GM12865 (cell line): Measurements from ENCODE around the gene ATG12.

ENCODE experiments used
- DNase-seq: peaks from one replicate; pipeline ENCODE4 v3.0.0; 2010; ENCODE audit warnings: low read depth
- H3K4me3 ChIP-seq: 2 replicates; pipeline ENCODE4 v1.5.1; 2011; ENCODE audit warnings: mild to moderate bottlenecking, low read depth, low read length, control low read depth
- TF ChIP-seq, protein P1 (sequence below): IDR thresholded peaks from 2 replicates; pipeline ENCODE4 v1.5.1; 2011; ENCODE audit warnings: low read length, control low read depth, low read depth, inconsistent platforms; ENCODE audit not compliant: insufficient read depth; ENCODE audit errors: missing control alignments

ATG12 gene

DNA sequence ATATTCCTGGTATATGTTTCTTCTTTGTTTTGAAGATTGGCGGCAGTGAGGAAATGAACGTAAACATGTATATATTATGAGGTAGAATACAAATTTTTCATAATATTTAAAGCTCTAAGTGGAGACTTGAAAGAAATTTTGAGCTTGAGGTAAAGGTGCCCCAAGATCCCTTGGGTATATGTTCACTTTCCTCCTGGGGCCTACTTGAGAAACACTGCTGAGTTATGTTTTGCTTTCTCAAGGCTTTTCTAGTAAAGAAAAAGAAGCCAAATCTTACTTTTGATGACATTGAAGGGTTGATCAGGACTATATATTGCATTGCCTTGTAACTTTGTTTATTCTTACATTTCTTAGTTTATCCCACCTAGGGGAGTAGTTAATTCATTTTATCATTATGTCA lies 31.1 kb upstream of the ATG12 start:
- DNase-seq, result no peak
- TF ChIP-seq, protein P1, sequence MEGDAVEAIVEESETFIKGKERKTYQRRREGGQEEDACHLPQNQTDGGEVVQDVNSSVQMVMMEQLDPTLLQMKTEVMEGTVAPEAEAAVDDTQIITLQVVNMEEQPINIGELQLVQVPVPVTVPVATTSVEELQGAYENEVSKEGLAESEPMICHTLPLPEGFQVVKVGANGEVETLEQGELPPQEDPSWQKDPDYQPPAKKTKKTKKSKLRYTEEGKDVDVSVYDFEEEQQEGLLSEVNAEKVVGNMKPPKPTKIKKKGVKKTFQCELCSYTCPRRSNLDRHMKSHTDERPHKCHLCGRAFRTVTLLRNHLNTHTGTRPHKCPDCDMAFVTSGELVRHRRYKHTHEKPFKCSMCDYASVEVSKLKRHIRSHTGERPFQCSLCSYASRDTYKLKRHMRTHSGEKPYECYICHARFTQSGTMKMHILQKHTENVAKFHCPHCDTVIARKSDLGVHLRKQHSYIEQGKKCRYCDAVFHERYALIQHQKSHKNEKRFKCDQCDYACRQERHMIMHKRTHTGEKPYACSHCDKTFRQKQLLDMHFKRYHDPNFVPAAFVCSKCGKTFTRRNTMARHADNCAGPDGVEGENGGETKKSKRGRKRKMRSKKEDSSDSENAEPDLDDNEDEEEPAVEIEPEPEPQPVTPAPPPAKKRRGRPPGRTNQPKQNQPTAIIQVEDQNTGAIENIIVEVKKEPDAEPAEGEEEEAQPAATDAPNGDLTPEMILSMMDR, result no peak
- no peak overlapping the region for H3K4me3 ChIP-seq

DNA sequence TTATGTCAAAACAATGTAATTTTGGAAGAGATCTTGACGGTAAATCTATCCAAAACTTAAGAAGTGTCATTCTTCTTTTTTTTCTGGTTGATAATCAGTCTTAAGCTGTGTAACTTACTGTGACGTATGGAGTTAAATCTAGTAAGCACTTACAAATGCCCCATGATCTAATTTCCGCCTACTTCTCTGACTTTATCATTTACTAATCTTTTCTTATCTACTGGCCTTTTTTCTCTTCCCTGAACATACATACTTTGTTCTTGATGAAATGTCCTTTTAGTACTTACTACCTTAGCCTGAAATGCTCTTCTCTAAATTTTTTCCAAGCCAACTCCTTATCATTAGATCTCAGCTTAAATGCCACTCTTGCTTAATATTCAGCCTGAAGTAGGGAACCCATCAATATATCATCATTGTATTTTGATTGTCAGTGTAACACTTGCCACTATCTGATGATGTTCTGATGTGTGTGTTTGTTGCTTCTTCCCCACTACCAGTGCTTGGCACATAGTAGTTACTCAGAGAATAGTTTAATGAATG lies 28.0 kb upstream of the ATG12 start:
- no peak for DNase-seq
- H3K4me3 ChIP-seq, result no peak overlapping the region
- TF ChIP-seq, protein P1, result no peak

DNA sequence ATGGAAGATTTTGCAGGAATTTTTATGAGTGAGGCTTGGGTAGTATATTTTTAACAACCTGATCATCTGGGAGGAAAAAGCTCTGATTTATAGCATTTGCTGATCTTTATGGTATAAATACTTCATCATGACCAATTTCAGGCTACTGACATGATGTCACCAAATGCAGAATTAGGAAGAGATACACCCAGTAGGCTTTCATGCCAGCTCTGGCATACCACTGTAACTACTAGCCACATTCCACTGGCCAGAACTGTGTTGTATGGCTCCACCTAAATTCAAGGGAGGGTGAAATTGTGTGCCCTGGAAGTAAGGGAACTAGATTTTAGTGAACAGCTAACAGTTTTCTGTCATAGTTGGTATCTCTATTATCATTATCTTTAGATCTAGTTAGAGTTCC lies 18.0 kb upstream of the ATG12 start:
- no peak for DNase-seq
- TF ChIP-seq, protein P1, result no peak
- no peak overlapping the region for H3K4me3 ChIP-seq

DNA sequence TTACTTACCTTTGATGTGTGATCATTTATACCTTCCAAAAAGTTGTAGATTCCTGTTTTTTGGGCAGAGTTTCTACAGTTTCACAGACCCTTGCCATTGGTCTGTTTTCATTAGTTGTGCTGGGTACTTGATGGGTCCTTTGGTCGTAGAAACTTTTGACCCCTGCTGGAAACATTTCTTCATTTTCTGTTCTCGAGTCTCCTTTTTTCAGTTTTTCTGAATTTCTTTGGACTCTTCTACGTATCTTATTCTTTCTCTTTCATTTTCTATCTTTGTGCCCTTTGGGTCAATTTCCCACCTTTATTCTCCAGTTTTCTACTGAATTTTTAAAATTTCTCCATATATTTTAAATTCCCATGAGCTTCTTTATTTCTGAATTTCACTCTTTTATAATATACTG lies 17.0 kb upstream of the ATG12 start:
- no peak for DNase-seq
- TF ChIP-seq, protein P1, result no peak
- peak overlapping the region; percentile 39 for H3K4me3 ChIP-seq

DNA sequence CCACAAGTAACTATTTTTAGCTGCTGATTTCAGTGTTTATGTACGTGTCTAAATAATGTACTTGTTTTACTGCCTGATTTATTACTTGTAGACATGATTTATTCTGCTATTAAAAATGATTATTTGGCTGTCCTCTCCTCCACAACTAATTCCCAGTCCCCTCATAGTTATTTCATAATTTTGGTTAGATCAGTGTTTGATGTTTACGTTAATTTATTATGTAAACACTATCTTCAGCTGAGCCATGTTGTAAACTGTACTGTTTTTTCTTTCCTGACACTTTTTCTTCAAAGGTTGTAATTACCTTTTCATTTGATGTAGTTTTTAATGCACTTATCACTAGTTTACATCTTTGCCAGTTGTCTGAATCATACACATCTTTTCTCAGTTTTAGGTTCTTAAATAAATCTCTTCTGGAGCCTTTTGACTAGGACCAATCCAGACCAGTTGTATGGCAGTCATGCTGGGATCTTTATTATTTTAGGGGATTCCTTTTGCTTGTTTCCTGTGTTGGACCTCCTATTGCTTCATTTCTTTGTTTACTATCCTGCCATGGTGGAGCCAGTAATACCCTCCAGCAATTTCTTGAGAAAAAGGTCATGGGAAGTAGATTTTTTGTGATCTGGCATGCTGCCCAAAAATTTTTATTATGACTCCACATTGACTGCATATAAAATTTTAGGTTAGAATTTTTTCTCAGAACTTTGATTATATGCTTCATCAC lies 16.4 kb upstream of the ATG12 start:
- DNase-seq, result no peak
- peak overlapping the region; percentile 39 for H3K4me3 ChIP-seq
- TF ChIP-seq, protein P1, result no peak

DNA sequence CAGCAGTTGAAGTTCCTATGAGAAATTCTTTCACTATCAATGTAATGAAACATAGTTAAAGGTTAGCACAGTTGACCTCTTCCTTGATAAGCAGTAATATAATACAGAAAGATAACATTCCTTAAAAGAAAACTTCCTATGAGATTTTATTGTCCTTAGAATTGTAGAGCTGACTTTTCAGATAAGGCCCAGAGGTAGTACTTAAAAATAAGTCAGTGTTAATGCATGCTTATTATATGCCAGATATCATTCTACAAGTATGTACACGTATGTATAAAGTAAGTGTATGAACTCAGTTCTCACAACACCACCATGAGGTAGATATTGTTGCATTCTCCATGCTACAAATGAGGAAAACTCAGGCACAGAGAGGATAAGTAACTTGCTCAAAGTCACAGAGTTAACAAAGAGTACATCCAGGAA lies 15.7 kb upstream of the ATG12 start:
- TF ChIP-seq, protein P1, result no peak
- DNase-seq, result no peak
- no peak overlapping the region for H3K4me3 ChIP-seq

DNA sequence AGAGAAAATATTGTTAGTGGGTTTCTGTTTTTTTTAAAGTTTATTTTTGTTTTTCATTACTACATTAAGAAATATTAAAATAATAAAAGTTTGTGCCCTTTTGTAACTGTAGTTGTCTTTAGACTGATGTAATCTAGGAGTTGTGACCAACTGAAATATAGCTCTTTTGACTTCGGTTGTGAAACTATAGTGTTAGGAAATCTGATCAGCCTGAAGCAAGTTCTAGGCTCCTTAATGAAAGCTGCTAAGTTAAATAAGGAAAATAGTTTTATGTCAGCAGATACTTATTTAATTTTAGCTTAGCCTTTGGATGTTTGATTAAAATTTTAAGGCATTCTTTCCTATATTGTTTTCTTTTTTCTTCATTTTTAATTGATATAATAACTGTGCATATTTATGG lies 14.6 kb upstream of the ATG12 start:
- H3K4me3 ChIP-seq, result no peak overlapping the region
- no peak for DNase-seq
- TF ChIP-seq, protein P1, result no peak
